Measurements from ENCODE around the gene ADAM29. TPM values are rescaled to one million over a fixed set of nuclear protein-coding genes. Genes with fewer than 3 reads are reported as not detected.
"Not testable (repeated sequence)": the region's sequence is repeated elsewhere in the genome, so short reads cannot be mapped to it uniquely, and the experiment has no call there.

ADAM29 gene
- not detected for total RNA-seq (2021; fragmentation: NEBNext Ultra II Directional; extraction: Animal tissue kit (Norgen Biotek cat#: 25700))
- long read RNA-seq = 0 reads

GRCh38 chr4:174918058-174918457 lies at the start of gene ADAM29:
ADAM29 (plus strand) TSS chr4:174918358; CDS start chr4:174975526, 57,168 bp downstream.
- no peak within 1 kb of the TSS for H3K27ac Mint-ChIP-seq
- TF ChIP-seq CTCF (IDR thresholded peaks at IDR 0.05) = no peak

GRCh38 chr4:174869339-174869738 lies 48.8 kb upstream of the ADAM29 start:
- DNase-seq = no peak
- H3K4me1 Mint-ChIP-seq (ENCODE audit: low read depth) = no peaks in the 10 kb centered on the region
- no peak overlapping the region for H3K4me3 Mint-ChIP-seq
- no peaks in the 10 kb centered on the region; the same call in 1 of the 2 replicates for H3K27me3 Mint-ChIP-seq (ENCODE audit: insufficient read depth)
- no peak overlapping the region for H3K27ac Mint-ChIP-seq
- peaks cover 26% of the 10 kb centered on the region for H3K9me3 Mint-ChIP-seq
- no peaks in the 10 kb centered on the region for H3K36me3 Mint-ChIP-seq (ENCODE audit: low read depth)
- no peak for TF ChIP-seq CTCF (IDR thresholded peaks at IDR 0.05)

More at GRCh38 chr4:174918058-174918457, at the start of gene ADAM29:
- no peaks in the 10 kb centered on the region for H3K4me1 Mint-ChIP-seq (ENCODE audit: low read depth)
- H3K27me3 Mint-ChIP-seq (ENCODE audit: insufficient read depth) = no peaks in the 10 kb centered on the region; the same call in 1 of the 2 replicates
- DNase-seq = no peak
- H3K9me3 Mint-ChIP-seq = peaks cover 43% of the 10 kb centered on the region
- H3K36me3 Mint-ChIP-seq (ENCODE audit: low read depth) = no peaks in the 10 kb centered on the region
- H3K4me3 Mint-ChIP-seq = no peak within 1 kb of the TSS

GRCh38 chr4:174870311-174870710 lies 47.8 kb upstream of the ADAM29 start:
- Mint-ChIP-seq H3K4me1 (ENCODE audit: low read depth) (no peaks in the 10 kb centered on the region), H3K9me3 (peaks cover 22% of the 10 kb centered on the region), H3K27me3 (ENCODE audit: insufficient read depth) (no peaks in the 10 kb centered on the region; the same call in 1 of the 2 replicates), H3K27ac (no peak overlapping the region), H3K36me3 (ENCODE audit: low read depth) (no peaks in the 10 kb centered on the region), H3K4me3 (no peak overlapping the region)
- TF ChIP-seq CTCF (IDR thresholded peaks at IDR 0.05) = no peak
- DNase-seq = no peak

GRCh38 chr4:174871407-174871806 lies 46.8 kb upstream of the ADAM29 start:
- H3K9me3 Mint-ChIP-seq = peaks cover 27% of the 10 kb centered on the region

GRCh38 chr4:174873146-174873545 lies 45.0 kb upstream of the ADAM29 start:
- H3K27ac Mint-ChIP-seq; H3K36me3 Mint-ChIP-seq (ENCODE audit: low read depth); H3K27me3 Mint-ChIP-seq (ENCODE audit: insufficient read depth); H3K4me1 Mint-ChIP-seq (ENCODE audit: low read depth); H3K4me3 Mint-ChIP-seq; DNase-seq: not testable (repeated sequence)
- peaks cover 33% of the 10 kb centered on the region for H3K9me3 Mint-ChIP-seq

More at GRCh38 chr4:174871407-174871806, 46.8 kb upstream of the ADAM29 start:
- Mint-ChIP-seq H3K27me3 (ENCODE audit: insufficient read depth) (no peaks in the 10 kb centered on the region; the same call in 1 of the 2 replicates), H3K4me1 (ENCODE audit: low read depth) (no peaks in the 10 kb centered on the region), H3K36me3 (ENCODE audit: low read depth) (no peaks in the 10 kb centered on the region), H3K4me3 (no peak overlapping the region), H3K27ac (no peak overlapping the region)
- DNase-seq = no peak
- TF ChIP-seq CTCF (IDR thresholded peaks at IDR 0.05) = no peak

GRCh38 chr4:174873931-174874330 lies 44.2 kb upstream of the ADAM29 start:
- H3K4me1 Mint-ChIP-seq (ENCODE audit: low read depth) = no peaks in the 10 kb centered on the region
- peaks cover 5% of the 10 kb centered on the region; the same call in 1 of the 2 replicates for H3K36me3 Mint-ChIP-seq (ENCODE audit: low read depth)
- H3K27ac Mint-ChIP-seq = no peak overlapping the region
- H3K4me3 Mint-ChIP-seq = no peak overlapping the region
- peaks cover 25% of the 10 kb centered on the region for H3K9me3 Mint-ChIP-seq
- DNase-seq = no peak
- no peaks in the 10 kb centered on the region; the same call in 1 of the 2 replicates for H3K27me3 Mint-ChIP-seq (ENCODE audit: insufficient read depth)
- TF ChIP-seq CTCF (IDR thresholded peaks at IDR 0.05) = no peak

Data from HFFc6 (cell line).